ENCODE results near the gene BRI3. TPM values are rescaled to one million over a fixed set of nuclear protein-coding genes. Genes with fewer than 3 reads are reported as not detected.

BRI3 gene
- total RNA-seq, 2 donors from 2014 or later = 29.0 to 44.9 TPM

GRCh38 chr7:98244871-98245270, 36.6 kb upstream of the BRI3 start:
- DNase-seq (no peak), ATAC-seq (no peak)
- H3K36me3 ChIP-seq (replicated peaks in 1 of 2; ENCODE audit: insufficient read depth in 1 of 2, low read depth in 2 of 2) = peaks cover 0 to 2% of the 10 kb centered on the region in 2 donors
- peaks cover 37% of the 10 kb centered on the region for H3K4me1 ChIP-seq
- no peak overlapping the region for H3K4me3 ChIP-seq
- peak overlapping the region; percentile 78 to 91 (median 86) for H3K27ac ChIP-seq
- no peaks in the 10 kb centered on the region for H3K9me3 ChIP-seq
- intact Hi-C loops (cut with DNase I) = no loop called here
- 86 to 94% methylated on average over 7 to 13 of the region's 14 CpGs for WGBS, 2 donors
- H3K27me3 ChIP-seq = no peaks in the 10 kb centered on the region
- TF ChIP-seq CTCF (IDR thresholded peaks at IDR 0.05) = no peak
- no peak for TF ChIP-seq POLR2A (IDR thresholded peaks at IDR 0.05)

- 90% methylated on average over 2 to 12 of the region's 12 CpGs for WGBS, 2 donors
- intact Hi-C loops (cut with DNase I) = no loop called here
- Histone ChIP-seq H3K36me3 (replicated peaks in 1 of 2; ENCODE audit: insufficient read depth in 1 of 2, low read depth in 2 of 2) (no peaks in the 10 kb centered on the region), H3K27ac (no peak overlapping the region), H3K9me3 (no peaks in the 10 kb centered on the region), H3K4me1 (peaks cover 48% of the 10 kb centered on the region), H3K4me3 (no peak overlapping the region), H3K27me3 (no peaks in the 10 kb centered on the region)
- no peak for DNase-seq
- TF ChIP-seq POLR2A (IDR thresholded peaks at IDR 0.05) (no peak), CTCF (IDR thresholded peaks at IDR 0.05) (no peak)
- no peak for ATAC-seq
These were observed 33.3 kb upstream of the BRI3 start for GRCh38 chr7:98248156-98248555.

- WGBS, 2 donors = 76 to 78% methylated on average over 5 to 6 of the region's 6 CpGs
- H3K27me3 ChIP-seq = no peaks in the 10 kb centered on the region
- H3K36me3 ChIP-seq (replicated peaks in 1 of 2; ENCODE audit: insufficient read depth in 1 of 2, low read depth in 2 of 2) = no peaks in the 10 kb centered on the region
- no peak for DNase-seq
- peak overlapping the region in 2 of 4 donors; percentile 91 to 94 for H3K27ac ChIP-seq
- TF ChIP-seq CTCF (IDR thresholded peaks at IDR 0.05) (no peak), POLR2A (IDR thresholded peaks at IDR 0.05) (no peak)
- ATAC-seq = no peak
- H3K4me3 ChIP-seq = no peak overlapping the region
- no peaks in the 10 kb centered on the region for H3K9me3 ChIP-seq
- peaks cover 54% of the 10 kb centered on the region for H3K4me1 ChIP-seq
- intact Hi-C loops (cut with DNase I) = no loop called here
These were observed 32.4 kb upstream of the BRI3 start for GRCh38 chr7:98249106-98249505.

GRCh38 chr7:98250789-98251188, 30.7 kb upstream of the BRI3 start:
- no peaks in the 10 kb centered on the region for H3K27me3 ChIP-seq
- peak overlapping the region; percentile 86 to 98 (median 92) for H3K27ac ChIP-seq
- WGBS, 2 donors = 16 to 22% methylated on average over 3 of the region's 3 CpGs
- H3K4me1 ChIP-seq = peaks cover 46% of the 10 kb centered on the region
- H3K4me3 ChIP-seq = no peak overlapping the region
- ATAC-seq (no peak), DNase-seq (peak in 2 of 4 donors; percentile 32 to 33)
- intact Hi-C loops (cut with DNase I) = no loop called here
- H3K36me3 ChIP-seq (replicated peaks in 1 of 2; ENCODE audit: insufficient read depth in 1 of 2, low read depth in 2 of 2) = no peaks in the 10 kb centered on the region
- no peak for TF ChIP-seq CTCF (IDR thresholded peaks at IDR 0.05)
- H3K9me3 ChIP-seq = no peaks in the 10 kb centered on the region

- Histone ChIP-seq H3K27ac (peak overlapping the region; percentile 86 to 98 (median 92)), H3K27me3 (no peaks in the 10 kb centered on the region), H3K4me1 (peaks cover 42% of the 10 kb centered on the region), H3K9me3 (no peaks in the 10 kb centered on the region), H3K4me3 (peak overlapping the region; percentile 75 to 83), H3K36me3 (replicated peaks in 1 of 2; ENCODE audit: insufficient read depth in 1 of 2, low read depth in 2 of 2) (no peaks in the 10 kb centered on the region)
- no peak for TF ChIP-seq POLR2A (IDR thresholded peaks at IDR 0.05)
- DNase-seq (no peak), ATAC-seq (no peak)
- intact Hi-C loops (cut with DNase I) = no loop called here
- 2 to 6% methylated on average over 7 to 9 of the region's 9 CpGs for WGBS, 2 donors
These were observed 30.3 kb upstream of the BRI3 start for GRCh38 chr7:98251231-98251600.
